ENCODE results near the gene ADAMTSL5.
"Not testable (repeated sequence)": the region's sequence is repeated elsewhere in the genome, so short reads cannot be mapped to it uniquely, and the experiment has no call there.

- TF ChIP-seq POLR2A, CTCF (IDR thresholded peaks at IDR 0.05): not testable (repeated sequence)
Observed at GRCh38 chr19:1539749-1540148, 26.9 kb upstream of the ADAMTSL5 start.
